Uterus (tissue), 2 donors: Measurements from ENCODE around the gene MALL.

Experiments used
- POLR2A ChIP-seq, 2 donors: fragments of 450-650 bp; IDR thresholded peaks; one replicate each; pipeline ENCODE4 v1.6.1; 2016; ENCODE audit warnings: antibody characterized with exemption in 2 of 2, mild to moderate bottlenecking in 1 of 2, moderate library complexity in 1 of 2
- TF ChIP-seq, protein P1 (sequence below), 4 experiments: fragments of 200-600 bp in 2 of 4; fragments of 450-650 bp in 2 of 4; sonication (generic) in 2 of 4; IDR thresholded peaks; one replicate each; pipeline ENCODE4 v1.5.1; 2016 to 2019; ENCODE audit warnings: antibody characterized with exemption in 4 of 4, mild to moderate bottlenecking in 2 of 4, moderate library complexity in 1 of 4

DNA sequence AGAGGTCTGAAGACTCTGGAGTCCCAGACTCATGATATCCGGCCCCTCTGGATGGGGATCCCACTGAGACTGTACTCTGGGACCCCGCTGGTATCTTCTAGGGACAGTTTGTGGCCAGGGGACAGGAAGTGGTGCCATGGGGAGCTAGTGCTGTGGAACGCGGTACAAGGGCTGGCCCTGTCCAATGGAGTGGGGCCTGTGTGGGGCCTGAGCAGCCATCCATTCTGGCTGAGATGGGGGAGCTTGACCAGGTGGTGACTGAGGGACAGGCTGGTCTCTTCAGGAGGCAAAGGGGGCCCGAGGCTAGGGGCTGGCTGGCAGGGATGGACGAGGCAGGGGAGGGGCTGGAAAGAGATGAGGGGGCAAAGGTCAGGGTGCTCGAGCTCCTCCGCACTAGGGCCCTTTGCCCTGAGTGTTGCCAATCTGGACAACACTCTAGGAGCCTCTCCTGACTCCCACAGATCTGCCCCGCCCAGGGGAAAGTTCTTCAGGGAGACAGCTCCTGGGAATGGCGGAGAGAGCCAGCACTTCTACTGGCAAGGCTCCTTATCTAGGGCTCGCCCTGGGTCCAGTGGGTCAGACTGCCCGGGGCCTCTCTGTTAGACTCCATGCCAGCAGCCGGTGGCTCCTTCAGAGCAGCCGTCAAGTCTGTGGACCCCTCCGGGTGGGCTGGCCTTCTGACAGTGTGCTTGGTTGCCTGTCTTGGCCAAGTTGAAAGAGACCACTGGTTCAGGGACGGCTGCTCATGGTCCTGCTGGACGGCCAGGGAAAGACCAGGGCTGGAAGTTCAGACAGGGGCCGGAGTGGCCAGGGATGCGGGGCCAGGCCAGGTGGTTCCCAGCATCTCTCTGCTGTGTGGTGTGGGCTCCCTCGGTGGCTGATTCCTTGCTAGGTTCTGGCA is 12.3 kb downstream of the MALL start:
- TF ChIP-seq, protein P1, sequence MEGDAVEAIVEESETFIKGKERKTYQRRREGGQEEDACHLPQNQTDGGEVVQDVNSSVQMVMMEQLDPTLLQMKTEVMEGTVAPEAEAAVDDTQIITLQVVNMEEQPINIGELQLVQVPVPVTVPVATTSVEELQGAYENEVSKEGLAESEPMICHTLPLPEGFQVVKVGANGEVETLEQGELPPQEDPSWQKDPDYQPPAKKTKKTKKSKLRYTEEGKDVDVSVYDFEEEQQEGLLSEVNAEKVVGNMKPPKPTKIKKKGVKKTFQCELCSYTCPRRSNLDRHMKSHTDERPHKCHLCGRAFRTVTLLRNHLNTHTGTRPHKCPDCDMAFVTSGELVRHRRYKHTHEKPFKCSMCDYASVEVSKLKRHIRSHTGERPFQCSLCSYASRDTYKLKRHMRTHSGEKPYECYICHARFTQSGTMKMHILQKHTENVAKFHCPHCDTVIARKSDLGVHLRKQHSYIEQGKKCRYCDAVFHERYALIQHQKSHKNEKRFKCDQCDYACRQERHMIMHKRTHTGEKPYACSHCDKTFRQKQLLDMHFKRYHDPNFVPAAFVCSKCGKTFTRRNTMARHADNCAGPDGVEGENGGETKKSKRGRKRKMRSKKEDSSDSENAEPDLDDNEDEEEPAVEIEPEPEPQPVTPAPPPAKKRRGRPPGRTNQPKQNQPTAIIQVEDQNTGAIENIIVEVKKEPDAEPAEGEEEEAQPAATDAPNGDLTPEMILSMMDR (IDR thresholded peaks at IDR 0.05): no peak
- no peak for TF ChIP-seq POLR2A (IDR thresholded peaks at IDR 0.05)
